ENCODE data around the gene ADAMTS2.

Gene ADAMTS2

DNA sequence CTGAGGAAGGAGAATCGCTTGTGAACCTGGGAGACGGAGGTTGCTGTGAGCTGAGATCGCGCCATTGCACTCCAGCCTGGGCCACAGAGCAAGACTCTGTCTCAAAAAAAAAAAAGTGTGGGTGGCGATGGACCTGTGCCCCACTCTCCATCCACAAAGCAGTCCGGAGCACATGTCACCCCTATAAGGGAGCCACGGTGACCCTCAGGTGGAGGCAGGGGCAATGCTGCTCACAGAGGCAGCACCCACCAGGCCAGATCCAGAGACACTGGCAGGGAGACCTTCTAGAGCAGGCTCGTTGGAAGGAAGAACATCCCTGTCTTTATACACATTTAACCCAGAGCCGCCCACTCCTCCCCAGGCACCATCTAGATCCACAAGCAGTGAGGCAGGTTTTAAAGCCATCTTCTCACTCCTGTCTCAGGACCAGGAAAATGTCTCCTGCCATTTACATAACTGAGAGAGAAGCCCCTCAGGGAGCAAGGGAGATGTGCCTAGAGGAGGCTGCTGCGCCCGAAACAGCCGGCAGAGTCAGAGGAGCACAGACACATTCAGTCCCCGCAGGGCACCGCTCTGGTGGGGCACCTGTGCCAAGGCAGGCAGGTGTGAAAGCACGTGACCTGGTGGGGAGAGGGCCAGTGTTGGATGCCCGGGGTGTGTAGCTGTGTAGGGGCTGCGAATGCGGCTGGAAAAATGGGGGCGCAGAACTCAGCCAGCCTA is 31.6 kb upstream of the ADAMTS2 start:
- no peak overlapping the region for H3K4me3 ChIP-seq (ENCODE audit: low read length)
- H3K27ac ChIP-seq (ENCODE audit: low read depth, low read length), result no peak overlapping the region
- H3K9ac ChIP-seq (ENCODE audit: low read length), result no peak overlapping the region
- no peaks in the 10 kb centered on the region for H3K27me3 ChIP-seq (ENCODE audit: control insufficient read depth, insufficient read depth, low read length)
- no peaks in the 10 kb centered on the region for H3K36me3 ChIP-seq (ENCODE audit: control insufficient read depth, insufficient read depth, low read length)
- H3K4me1 ChIP-seq (ENCODE audit: control insufficient read depth, insufficient read depth, low read length), result no peaks in the 10 kb centered on the region

DNA sequence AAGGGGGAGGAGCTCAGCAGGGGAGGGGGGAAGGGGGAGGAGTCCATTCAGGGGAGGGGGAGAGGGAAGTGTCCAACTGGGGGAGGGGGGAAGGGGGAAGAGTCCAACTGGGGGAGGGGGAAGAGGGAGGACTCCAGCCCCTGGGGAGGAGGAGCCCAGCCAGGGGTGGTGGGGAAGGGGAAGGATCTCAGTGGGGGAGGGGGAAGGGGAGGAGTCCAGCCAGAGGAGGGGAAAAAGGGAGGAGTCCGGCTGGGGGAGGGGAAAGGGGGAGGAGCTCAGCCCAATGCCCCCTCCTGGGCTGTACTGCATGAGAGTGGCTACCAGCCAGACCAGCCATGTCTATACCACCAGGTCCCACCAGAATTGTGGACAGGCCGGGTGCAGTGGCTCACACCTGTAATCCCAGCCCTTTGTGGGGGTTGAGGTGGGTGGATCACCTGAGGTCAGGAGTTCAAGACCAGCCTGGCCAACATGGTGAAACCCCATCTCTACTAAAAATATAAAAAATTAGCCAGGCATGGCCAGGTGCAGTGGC is 30.6 kb upstream of the ADAMTS2 start:
- H3K27ac ChIP-seq (ENCODE audit: low read depth, low read length), result no peak overlapping the region
- no peak overlapping the region for H3K9ac ChIP-seq (ENCODE audit: low read length)
- no peaks in the 10 kb centered on the region for H3K36me3 ChIP-seq (ENCODE audit: control insufficient read depth, insufficient read depth, low read length)
- no peaks in the 10 kb centered on the region for H3K27me3 ChIP-seq (ENCODE audit: control insufficient read depth, insufficient read depth, low read length)
- H3K4me3 ChIP-seq (ENCODE audit: low read length), result no peak overlapping the region
- no peaks in the 10 kb centered on the region for H3K4me1 ChIP-seq (ENCODE audit: control insufficient read depth, insufficient read depth, low read length)

DNA sequence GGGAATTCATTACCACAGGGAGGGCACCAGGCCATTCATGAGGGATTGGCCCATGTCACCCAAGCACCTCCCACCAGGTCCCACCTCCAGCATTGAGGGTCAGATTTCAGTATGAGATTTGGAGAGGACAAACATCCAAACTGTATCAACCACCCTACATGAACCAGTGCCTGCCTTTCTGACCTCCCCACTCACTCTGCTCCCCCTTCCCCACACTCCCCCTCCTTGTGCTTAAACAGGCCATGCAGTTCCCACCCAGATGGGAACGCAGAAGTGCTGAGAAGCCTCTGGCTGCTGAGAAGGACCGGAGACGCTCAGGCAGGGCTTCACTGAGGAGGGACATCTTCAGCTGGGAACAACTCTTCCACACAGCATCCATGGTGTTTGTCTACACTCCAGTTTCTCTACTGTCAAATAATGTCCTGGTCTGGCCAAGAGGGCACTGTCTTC is 30.0 kb upstream of the ADAMTS2 start:
- no peak overlapping the region for H3K4me3 ChIP-seq (ENCODE audit: low read length)
- no peak overlapping the region for H3K9ac ChIP-seq (ENCODE audit: low read length)
- no peaks in the 10 kb centered on the region for H3K27me3 ChIP-seq (ENCODE audit: control insufficient read depth, insufficient read depth, low read length)
- H3K27ac ChIP-seq (ENCODE audit: low read depth, low read length), result no peak overlapping the region
- H3K4me1 ChIP-seq (ENCODE audit: control insufficient read depth, insufficient read depth, low read length), result no peaks in the 10 kb centered on the region
- no peaks in the 10 kb centered on the region for H3K36me3 ChIP-seq (ENCODE audit: control insufficient read depth, insufficient read depth, low read length)

DNA sequence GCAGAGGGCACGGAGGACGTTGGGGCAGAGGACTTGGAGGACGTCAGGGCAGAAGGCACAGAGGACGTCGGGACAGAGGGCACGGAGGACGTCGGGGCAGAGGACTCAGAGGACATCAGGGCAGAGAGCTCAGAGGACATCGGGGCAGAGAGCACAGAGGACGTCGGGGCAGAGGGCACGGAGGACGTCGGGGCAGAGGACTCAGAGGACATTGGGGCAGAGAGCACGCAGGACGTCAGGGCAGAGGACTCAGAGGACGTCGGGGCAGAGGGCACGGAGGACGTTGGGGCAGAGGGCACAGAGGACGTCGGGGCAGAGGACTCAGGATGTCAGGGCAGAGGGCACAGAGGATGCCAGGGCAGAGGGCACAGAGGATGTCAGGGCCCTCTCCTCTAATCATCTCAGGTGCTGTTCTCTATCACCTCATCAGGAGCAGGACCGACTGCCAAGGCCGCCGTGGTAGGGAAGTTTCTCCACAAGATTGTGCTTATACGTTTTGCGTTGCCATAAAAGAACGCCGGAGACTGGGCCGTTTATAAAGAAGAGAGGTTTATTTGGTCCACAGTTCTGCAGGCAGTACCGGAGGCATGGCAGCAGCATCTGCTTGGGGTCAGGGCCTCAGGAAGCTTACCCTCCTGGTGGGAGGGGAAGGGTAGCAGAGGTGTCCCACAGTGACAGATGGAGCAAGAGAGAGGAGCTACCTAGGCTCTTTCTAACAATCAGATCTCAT is 29.4 kb upstream of the ADAMTS2 start:
- Histone ChIP-seq H3K27ac (ENCODE audit: low read depth, low read length) (no peak overlapping the region), H3K9ac (ENCODE audit: low read length) (no peak overlapping the region), H3K27me3 (ENCODE audit: control insufficient read depth, insufficient read depth, low read length) (no peaks in the 10 kb centered on the region), H3K36me3 (ENCODE audit: control insufficient read depth, insufficient read depth, low read length) (no peaks in the 10 kb centered on the region), H3K4me1 (ENCODE audit: control insufficient read depth, insufficient read depth, low read length) (no peaks in the 10 kb centered on the region), H3K4me3 (ENCODE audit: low read length) (no peak overlapping the region)

DNA sequence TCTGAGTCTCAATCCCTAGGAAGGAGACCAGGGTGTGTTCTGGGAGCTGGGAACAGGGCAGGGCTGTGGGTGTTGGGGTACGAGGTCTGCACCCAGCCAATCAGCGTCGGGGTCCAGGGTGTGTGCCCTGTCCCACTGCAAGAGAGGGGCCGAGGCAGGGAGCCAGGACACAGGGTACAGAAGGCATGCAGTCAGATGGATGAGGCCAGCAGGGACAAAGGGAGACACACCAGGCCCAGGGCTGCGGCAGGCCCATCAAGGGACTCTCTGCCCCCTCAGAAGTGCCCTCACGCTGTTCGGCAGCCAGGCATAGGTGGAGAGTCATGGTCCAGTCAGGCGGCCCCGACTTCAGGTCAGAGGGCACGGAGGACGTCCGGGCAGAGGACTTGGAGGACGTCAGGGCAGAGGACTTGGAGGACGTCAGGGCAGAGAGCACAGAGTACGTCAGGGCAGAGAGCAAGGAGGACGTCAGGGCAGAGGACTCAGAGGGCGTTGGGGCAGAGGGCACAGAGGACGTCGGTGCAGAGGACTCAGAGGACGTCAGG is 28.8 kb upstream of the ADAMTS2 start:
- H3K4me3 ChIP-seq (ENCODE audit: low read length), result no peak overlapping the region
- no peak overlapping the region for H3K27ac ChIP-seq (ENCODE audit: low read depth, low read length)
- H3K9ac ChIP-seq (ENCODE audit: low read length), result no peak overlapping the region
- no peaks in the 10 kb centered on the region for H3K27me3 ChIP-seq (ENCODE audit: control insufficient read depth, insufficient read depth, low read length)
- no peaks in the 10 kb centered on the region for H3K36me3 ChIP-seq (ENCODE audit: control insufficient read depth, insufficient read depth, low read length)
- no peaks in the 10 kb centered on the region for H3K4me1 ChIP-seq (ENCODE audit: control insufficient read depth, insufficient read depth, low read length)

DNA sequence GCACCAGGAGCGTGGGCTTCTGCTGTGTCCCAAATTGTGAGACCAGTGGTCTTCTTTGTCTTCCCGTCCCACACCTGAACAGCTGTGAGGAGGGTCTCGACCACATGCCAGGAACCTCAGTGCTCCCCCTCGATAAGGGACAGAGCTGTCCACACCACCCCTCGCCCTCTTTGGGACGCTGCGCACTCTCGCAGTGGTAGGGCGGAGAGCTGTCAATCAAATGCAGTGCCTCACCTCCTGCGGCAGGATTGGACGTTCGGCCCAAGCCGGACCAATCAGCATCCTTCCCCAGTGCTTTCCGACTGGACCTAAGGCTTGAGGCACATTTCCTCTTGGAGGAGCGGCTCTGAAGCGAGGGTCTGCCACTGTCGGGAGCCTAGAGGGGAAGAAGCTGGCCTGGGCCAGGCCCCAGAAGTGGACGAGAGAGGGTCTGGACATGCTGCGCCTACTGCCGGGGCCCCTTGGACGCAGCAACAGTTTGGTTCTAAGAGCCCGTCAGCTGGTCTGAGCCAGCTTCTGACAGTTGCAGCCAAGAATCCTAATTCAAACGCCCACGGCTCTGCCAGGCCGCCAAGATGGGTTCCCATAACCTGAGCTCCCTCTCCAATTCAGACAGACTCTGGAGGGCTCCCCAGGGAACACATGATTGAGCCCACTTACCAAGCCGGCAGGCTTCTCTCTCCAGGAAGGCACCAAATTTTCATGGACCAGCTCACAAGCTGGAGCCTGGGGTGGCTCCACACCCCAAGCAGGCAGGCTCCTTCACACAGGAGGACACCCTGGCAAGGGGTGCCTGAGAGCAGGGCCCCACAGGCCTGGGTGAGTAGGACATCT is 28.1 kb upstream of the ADAMTS2 start:
- H3K36me3 ChIP-seq (ENCODE audit: control insufficient read depth, insufficient read depth, low read length), result no peaks in the 10 kb centered on the region
- no peak overlapping the region for H3K9ac ChIP-seq (ENCODE audit: low read length)
- H3K27ac ChIP-seq (ENCODE audit: low read depth, low read length), result no peak overlapping the region
- H3K27me3 ChIP-seq (ENCODE audit: control insufficient read depth, insufficient read depth, low read length), result no peaks in the 10 kb centered on the region
- H3K4me3 ChIP-seq (ENCODE audit: low read length), result no peak overlapping the region
- no peaks in the 10 kb centered on the region for H3K4me1 ChIP-seq (ENCODE audit: control insufficient read depth, insufficient read depth, low read length)

DNA sequence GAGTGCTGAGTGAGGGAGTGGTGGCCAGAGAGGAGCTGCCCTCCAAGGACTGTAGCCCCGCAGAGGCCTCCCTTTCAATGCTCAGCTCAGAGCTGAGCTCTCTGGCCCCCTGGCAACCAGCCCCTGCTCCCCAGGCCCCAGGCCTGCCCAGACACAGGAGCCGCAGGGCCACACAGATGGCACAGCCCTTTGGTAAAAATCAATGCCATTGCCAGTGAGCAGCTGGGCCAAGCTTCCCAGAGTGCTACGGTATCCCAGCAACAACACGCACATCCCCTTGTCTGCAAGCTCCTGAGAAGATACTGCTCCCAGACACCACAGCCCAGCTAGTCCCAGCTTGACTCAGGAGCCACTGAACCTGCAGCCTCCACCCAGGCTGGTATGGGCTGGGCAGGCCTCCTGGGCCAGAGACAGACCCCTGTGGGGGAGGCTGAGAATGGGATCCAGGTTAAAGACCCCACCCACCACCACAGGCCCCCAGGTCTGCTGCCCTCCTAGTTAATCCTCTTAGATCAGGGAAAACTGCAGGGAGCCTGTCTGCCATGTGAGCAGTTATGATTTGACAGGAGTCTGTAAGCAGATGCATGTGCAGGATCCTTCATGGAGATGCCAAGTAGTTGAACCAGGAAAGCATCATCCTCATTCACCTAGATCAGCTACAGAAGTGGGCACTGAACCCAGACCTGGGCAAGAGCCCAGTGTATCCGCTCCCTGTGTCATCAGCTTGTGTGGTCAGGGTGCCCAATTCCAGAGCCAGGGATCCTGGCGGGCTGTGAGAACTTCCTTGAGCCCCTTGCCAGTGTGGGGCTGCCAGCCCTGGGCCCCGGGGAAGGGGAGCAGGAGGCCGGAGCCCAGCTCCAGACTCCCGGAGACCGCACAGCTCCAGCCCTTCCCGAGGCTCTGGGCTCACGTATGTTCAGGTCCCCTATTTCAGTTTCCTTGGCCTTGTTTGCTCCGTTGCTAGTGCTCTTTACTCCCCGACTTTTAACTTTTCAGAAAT is 26.7 kb upstream of the ADAMTS2 start:
- H3K4me3 ChIP-seq (ENCODE audit: low read length), result no peak overlapping the region
- no peaks in the 10 kb centered on the region for H3K27me3 ChIP-seq (ENCODE audit: control insufficient read depth, insufficient read depth, low read length)
- no peak overlapping the region for H3K9ac ChIP-seq (ENCODE audit: low read length)
- no peaks in the 10 kb centered on the region for H3K36me3 ChIP-seq (ENCODE audit: control insufficient read depth, insufficient read depth, low read length)
- H3K27ac ChIP-seq (ENCODE audit: low read depth, low read length), result no peak overlapping the region
- H3K4me1 ChIP-seq (ENCODE audit: control insufficient read depth, insufficient read depth, low read length), result no peaks in the 10 kb centered on the region

DNA sequence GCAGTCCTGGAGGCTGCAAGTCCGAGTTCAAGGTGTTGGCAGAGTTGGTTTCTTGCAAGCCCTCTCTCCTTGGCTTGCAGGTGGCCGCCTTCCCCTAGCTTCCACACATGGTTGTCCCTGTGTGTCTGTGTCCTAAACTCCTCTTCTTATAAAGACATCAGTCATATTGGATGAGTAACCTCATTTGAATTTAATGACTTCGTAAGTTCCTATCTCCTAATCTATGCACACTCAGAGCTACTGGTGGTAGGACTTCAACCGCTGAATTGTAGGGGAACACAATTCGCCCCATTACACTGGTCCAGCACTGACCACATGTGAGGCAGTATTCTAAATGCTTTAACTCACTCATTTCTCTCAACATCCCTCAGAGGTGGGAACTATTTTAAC is 25.9 kb upstream of the ADAMTS2 start:
- no peak overlapping the region for H3K9ac ChIP-seq (ENCODE audit: low read length)
- H3K27ac ChIP-seq (ENCODE audit: low read depth, low read length), result no peak overlapping the region
- no peaks in the 10 kb centered on the region for H3K27me3 ChIP-seq (ENCODE audit: control insufficient read depth, insufficient read depth, low read length)
- no peaks in the 10 kb centered on the region for H3K4me1 ChIP-seq (ENCODE audit: control insufficient read depth, insufficient read depth, low read length)
- H3K4me3 ChIP-seq (ENCODE audit: low read length), result no peak overlapping the region
- no peaks in the 10 kb centered on the region for H3K36me3 ChIP-seq (ENCODE audit: control insufficient read depth, insufficient read depth, low read length)

DNA sequence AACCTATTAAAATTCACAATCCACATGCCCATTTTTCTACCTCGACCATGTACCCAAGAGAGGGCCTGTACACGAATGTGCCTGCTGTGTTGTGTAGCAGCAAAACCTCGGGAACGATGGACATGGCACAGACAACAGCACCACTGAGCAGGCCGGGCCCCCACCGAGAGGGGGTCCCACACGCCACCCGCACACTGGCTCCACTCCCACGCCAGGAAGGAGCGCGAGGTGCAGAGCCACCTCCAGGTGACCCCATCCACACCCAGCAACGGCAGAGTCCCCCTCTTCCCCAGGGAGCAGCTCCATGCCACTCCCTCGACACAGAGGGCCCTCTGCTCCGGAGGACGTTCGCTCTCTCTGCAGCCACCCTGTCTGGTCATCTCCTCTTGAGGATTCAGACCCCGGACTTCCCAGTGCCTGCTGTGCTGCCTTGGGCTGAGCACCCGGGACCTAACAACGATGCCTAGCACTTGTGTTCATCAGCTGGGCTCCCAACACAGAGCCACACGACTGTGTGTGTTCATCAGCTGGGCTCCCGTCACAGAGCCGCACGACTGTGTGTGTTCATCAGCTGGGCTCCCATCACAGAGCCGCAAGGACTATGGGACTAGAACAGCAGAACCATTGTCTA is 25.3 kb upstream of the ADAMTS2 start:
- H3K27ac ChIP-seq (ENCODE audit: low read depth, low read length), result no peak overlapping the region
- H3K4me1 ChIP-seq (ENCODE audit: control insufficient read depth, insufficient read depth, low read length), result no peaks in the 10 kb centered on the region
- no peaks in the 10 kb centered on the region for H3K27me3 ChIP-seq (ENCODE audit: control insufficient read depth, insufficient read depth, low read length)
- no peaks in the 10 kb centered on the region for H3K36me3 ChIP-seq (ENCODE audit: control insufficient read depth, insufficient read depth, low read length)
- no peak overlapping the region for H3K4me3 ChIP-seq (ENCODE audit: low read length)
- H3K9ac ChIP-seq (ENCODE audit: low read length), result no peak overlapping the region

DNA sequence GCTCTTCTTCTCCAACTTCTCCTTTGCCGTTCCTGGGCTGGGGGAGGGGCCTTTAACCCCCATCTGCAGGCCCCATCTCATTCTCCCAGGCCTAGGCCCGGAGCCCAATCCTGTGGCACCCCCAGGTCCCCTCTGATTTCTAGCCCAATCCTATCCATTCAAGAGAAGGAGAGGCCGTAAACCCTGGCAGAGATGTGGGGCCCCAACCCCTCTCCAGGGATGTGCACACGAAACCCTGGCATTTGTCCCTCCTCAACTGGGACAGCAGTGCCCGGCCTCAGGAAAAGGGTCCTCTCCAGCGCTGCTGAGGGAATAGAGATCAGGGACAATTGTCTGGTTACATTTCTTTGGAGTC is 24.2 kb upstream of the ADAMTS2 start:
- Histone ChIP-seq H3K27me3 (ENCODE audit: control insufficient read depth, insufficient read depth, low read length) (no peaks in the 10 kb centered on the region), H3K36me3 (ENCODE audit: control insufficient read depth, insufficient read depth, low read length) (no peaks in the 10 kb centered on the region), H3K27ac (ENCODE audit: low read depth, low read length) (no peak overlapping the region), H3K4me1 (ENCODE audit: control insufficient read depth, insufficient read depth, low read length) (no peaks in the 10 kb centered on the region), H3K9ac (ENCODE audit: low read length) (no peak overlapping the region), H3K4me3 (ENCODE audit: low read length) (no peak overlapping the region)

Measured in rectal smooth muscle tissue (tissue), 1 donor.